Parathyroid adenoma (tissue), 2 donors: ENCODE data around the gene CD151.

Source experiments
- H2AFZ ChIP-seq: fragments of 300-600 bp; sonication (generic); one replicate; pipeline ENCODE4 v1.7.0; 2017; ENCODE audit warnings: antibody characterized with exemption, mild to moderate bottlenecking
- H3K27ac ChIP-seq: fragments of 300-600 bp; sonication (generic); one replicate; pipeline ENCODE4 v1.7.0; 2017
- H3K27me3 ChIP-seq: fragments of 300-600 bp; sonication (generic); one replicate; pipeline ENCODE4 v1.7.0; 2017; ENCODE audit warnings: low read length; ENCODE audit not compliant: control insufficient read depth, insufficient read depth
- H3K36me3 ChIP-seq: fragments of 300-600 bp; sonication (generic); one replicate; pipeline ENCODE4 v1.7.0; 2017; ENCODE audit warnings: low read length; ENCODE audit not compliant: control insufficient read depth, insufficient read depth
- H3K4me1 ChIP-seq: fragments of 300-600 bp; sonication (generic); one replicate; pipeline ENCODE4 v1.7.0; 2017; ENCODE audit warnings: control low read depth
- H3K4me2 ChIP-seq: fragments of 300-600 bp; sonication (generic); one replicate; pipeline ENCODE4 v1.7.0; 2017; ENCODE audit warnings: low read length
- H3K4me3 ChIP-seq: fragments of 300-600 bp; sonication (generic); one replicate; pipeline ENCODE4 v1.7.0; 2017; ENCODE audit warnings: low read depth, low read length
- H3K79me2 ChIP-seq: fragments of 300-600 bp; sonication (generic); one replicate; pipeline ENCODE4 v1.7.0; 2017; ENCODE audit warnings: control low read depth
- H3K9ac ChIP-seq: fragments of 300-600 bp; sonication (generic); one replicate; pipeline ENCODE4 v1.7.0; 2017; ENCODE audit warnings: mild to moderate bottlenecking
- H3K9me3 ChIP-seq: fragments of 300-600 bp; sonication (generic); one replicate; pipeline ENCODE4 v1.7.0; 2017; ENCODE audit warnings: low read length; ENCODE audit not compliant: control insufficient read depth
- CTCF ChIP-seq: fragments of 300-600 bp; sonication (generic); IDR thresholded peaks from one replicate; pipeline ENCODE4 v1.7.0; 2017; ENCODE audit warnings: antibody characterized with exemption, mild to moderate bottlenecking
- donor health status: primary hyperparathyroidism.

The CD151 gene

GRCh38 chr11:791658-792534 is 40.9 kb upstream of the CD151 start:
- Histone ChIP-seq H3K4me1 (peaks cover 3% of the 10 kb centered on the region), H3K4me2 (no peak overlapping the region), H3K4me3 (no peak overlapping the region), H3K27ac (no peak overlapping the region), H3K9ac (no peak overlapping the region), H2AFZ (no peak overlapping the region), H3K36me3 (no peaks in the 10 kb centered on the region), H3K79me2 (no peaks in the 10 kb centered on the region), H3K27me3 (no peaks in the 10 kb centered on the region), H3K9me3 (no peaks in the 10 kb centered on the region)
- TF ChIP-seq CTCF, result no peak

- Histone ChIP-seq H3K36me3 (no peaks in the 10 kb centered on the region), H3K9me3 (no peaks in the 10 kb centered on the region), H3K79me2 (no peaks in the 10 kb centered on the region), H3K9ac (no peak overlapping the region), H3K4me2 (no peak overlapping the region), H3K27ac (no peak overlapping the region), H2AFZ (no peak overlapping the region), H3K4me1 (peaks cover 4% of the 10 kb centered on the region), H3K4me3 (no peak overlapping the region), H3K27me3 (no peaks in the 10 kb centered on the region)
- no peak for TF ChIP-seq CTCF
These were observed 40.3 kb upstream of the CD151 start for GRCh38 chr11:792535-792821.

- no peaks in the 10 kb centered on the region for H3K27me3 ChIP-seq
- no peak overlapping the region for H3K4me3 ChIP-seq
- H3K9ac ChIP-seq, result no peak overlapping the region
- H3K4me2 ChIP-seq, result no peak overlapping the region
- H3K4me1 ChIP-seq, result peaks cover 4% of the 10 kb centered on the region
- no peaks in the 10 kb centered on the region for H3K36me3 ChIP-seq
- H3K27ac ChIP-seq, result no peak overlapping the region
- no peaks in the 10 kb centered on the region for H3K79me2 ChIP-seq
- no peak overlapping the region for H2AFZ ChIP-seq
- H3K9me3 ChIP-seq, result no peaks in the 10 kb centered on the region
- TF ChIP-seq CTCF, result no peak
These were observed 39.9 kb upstream of the CD151 start for GRCh38 chr11:792873-793272.

GRCh38 chr11:793556-793955 is 39.2 kb upstream of the CD151 start:
- no peak overlapping the region for H3K4me2 ChIP-seq
- no peaks in the 10 kb centered on the region for H3K79me2 ChIP-seq
- no peak overlapping the region for H3K27ac ChIP-seq
- peaks cover 4% of the 10 kb centered on the region for H3K4me1 ChIP-seq
- H3K9ac ChIP-seq, result no peak overlapping the region
- no peak for TF ChIP-seq CTCF
- no peak overlapping the region for H3K4me3 ChIP-seq
- no peaks in the 10 kb centered on the region for H3K36me3 ChIP-seq
- H3K9me3 ChIP-seq, result no peaks in the 10 kb centered on the region
- H2AFZ ChIP-seq, result no peak overlapping the region
- H3K27me3 ChIP-seq, result no peaks in the 10 kb centered on the region
